Left cardiac atrium (tissue), 4 donors: Measurements from ENCODE around the gene IFT80. TPM values are rescaled to one million over a fixed set of nuclear protein-coding genes. Genes with fewer than 3 reads are reported as not detected.

Experiments
- ATAC-seq, 2 donors: fragments of 200-7000 bp; cut with Tn5 transposase; one replicate each; pipeline ENCODE4 v1.9.1; 2020; ENCODE audit warnings: mild to moderate bottlenecking in 2 of 2, moderate library complexity in 2 of 2
- DNase-seq: peaks from one replicate; pipeline ENCODE4 v3.0.0-alpha.2; 2020
- intact Hi-C, 2 donors: fragments of 100-400 bp; cut with DNase I; formaldehyde crosslinking; loops; one replicate each; pipeline versions ENCODE4 v1.14.1 to v1.15.1; 2022 to 2023
- total RNA-seq, 2 donors: library from RNA; stranded (reverse); fragmentation: NEBNext Ultra II Directional; extraction: Animal tissue kit (Norgen Biotek cat#: 25700); gene quantifications; one replicate each; pipeline ENCODE4 v1.2.1, GENCODE V29; 2021
- donor health status: DM: no; HTN: yes; CAD: no.
- donor health status: DM: no; HTN: yes; CAD: no; lungs with severe emphysema.
- donor health status: DM: yes; HTN: yes; CAD: no.
- donor health status: Dilated cardiomyopathy.

The IFT80 gene
- total RNA-seq, 2 donors from 2014 or later = 11.6 to 13.6 TPM

DNA sequence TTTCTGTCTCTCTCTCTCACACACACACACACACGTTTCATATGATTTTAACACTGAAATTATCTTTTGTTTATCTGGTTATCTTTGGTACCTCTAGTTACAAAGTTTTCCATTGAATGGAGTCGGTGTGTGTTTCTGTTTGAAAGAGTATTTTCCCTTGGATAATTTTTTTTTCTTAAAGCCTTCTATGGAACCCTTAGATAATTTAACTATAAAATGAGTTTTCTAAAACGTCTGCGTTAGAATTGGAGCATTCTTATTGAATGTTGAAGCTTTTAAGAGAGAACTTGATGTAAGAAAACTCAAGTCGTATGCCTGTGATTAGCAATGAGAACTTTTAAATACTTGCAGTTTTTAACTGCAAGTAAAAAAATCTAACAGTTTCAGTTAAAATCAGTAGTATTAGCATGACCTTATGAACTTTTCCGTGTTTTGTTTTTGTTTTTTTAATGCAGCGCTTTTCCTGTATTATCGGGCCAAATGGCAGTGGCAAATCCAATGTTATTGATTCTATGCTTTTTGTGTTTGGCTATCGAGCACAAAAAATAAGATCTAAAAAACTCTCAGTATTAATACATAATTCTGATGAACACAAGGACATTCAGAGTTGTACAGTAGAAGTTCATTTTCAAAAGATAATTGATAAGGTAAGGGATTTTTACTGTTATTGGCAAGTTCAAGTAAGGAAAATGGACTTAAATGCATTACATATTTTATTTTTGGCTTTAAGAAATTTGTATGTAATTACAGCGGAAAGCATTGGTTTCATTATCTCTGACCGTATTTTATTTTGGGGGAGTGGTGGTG, 3.4 kb upstream of the IFT80 start:
- DNase-seq (no peak), ATAC-seq (no peak)
- intact Hi-C loops = loop anchor here in 1 of 2 donors (10.0 kb wide), 1 partner anchor 368 kb away; no protein-coding TSS in a partner anchor

DNA sequence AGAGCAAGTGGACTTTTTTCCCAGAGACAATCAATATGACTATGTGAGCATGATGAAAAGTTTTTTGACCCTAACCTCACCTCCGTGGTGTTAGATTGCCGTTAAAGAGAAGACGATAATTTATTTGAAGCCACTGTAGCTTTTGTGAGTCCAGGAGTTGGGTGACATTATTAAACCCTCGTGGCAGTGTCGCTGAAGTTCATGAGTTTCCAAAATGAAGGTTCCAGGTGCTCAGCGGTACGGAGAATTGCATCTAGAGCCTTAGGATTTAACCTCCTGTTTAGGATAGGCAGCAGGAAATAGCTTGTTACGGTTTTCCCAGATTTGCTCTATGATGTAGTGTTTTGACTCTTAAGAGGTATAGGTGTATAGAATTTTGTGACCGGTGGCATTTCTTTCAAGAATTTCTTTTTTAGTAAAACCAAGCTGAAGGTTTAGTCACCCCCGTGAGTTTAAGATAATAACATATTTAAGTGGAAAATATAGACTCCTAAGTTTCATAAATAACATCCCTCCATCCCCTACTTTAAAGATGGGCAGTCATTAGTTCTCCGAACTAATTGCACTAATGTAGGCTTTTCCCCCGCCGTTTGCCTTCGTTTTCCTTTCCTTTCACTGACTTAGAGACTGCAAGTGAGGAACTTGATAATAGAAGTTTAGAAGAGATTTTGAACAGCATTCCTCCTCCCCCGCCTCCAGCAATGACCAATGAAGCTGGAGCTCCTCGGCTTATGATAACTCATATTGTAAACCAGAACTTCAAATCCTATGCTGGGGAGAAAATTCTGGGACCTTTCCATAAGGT, 2.5 kb upstream of the IFT80 start:
- no peak for ATAC-seq
- intact Hi-C loops = loop anchor here in 1 of 2 donors (10.0 kb wide), 1 partner anchor 367 kb away; no protein-coding TSS in a partner anchor
- DNase-seq = no peak

DNA sequence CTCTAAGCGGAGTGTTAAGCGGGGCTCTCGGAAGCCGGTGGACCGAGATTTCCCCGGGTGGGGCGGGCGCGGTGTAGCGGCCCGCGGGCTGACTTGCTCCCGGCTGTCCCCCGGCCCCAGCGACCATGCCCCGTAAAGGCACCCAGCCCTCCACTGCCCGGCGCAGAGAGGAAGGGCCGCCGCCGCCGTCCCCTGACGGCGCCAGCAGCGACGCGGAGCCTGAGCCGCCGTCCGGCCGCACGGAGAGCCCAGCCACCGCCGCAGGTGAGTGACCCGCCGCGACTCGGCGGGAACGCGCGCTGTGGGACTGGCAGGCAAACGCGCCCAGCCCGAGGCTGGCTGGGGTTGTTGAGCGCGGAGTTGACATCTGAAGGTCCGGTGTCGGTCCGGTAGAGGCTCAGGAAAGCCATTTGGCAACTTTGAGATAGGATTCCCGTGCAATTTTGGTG, 1.7 kb upstream of the IFT80 start:
- DNase-seq = peak; percentile 33
- intact Hi-C loops = loop anchor here in 1 of 2 donors (10.0 kb wide), 1 partner anchor 366 kb away; no protein-coding TSS in a partner anchor
- ATAC-seq = peak; percentile 11 to 13

DNA sequence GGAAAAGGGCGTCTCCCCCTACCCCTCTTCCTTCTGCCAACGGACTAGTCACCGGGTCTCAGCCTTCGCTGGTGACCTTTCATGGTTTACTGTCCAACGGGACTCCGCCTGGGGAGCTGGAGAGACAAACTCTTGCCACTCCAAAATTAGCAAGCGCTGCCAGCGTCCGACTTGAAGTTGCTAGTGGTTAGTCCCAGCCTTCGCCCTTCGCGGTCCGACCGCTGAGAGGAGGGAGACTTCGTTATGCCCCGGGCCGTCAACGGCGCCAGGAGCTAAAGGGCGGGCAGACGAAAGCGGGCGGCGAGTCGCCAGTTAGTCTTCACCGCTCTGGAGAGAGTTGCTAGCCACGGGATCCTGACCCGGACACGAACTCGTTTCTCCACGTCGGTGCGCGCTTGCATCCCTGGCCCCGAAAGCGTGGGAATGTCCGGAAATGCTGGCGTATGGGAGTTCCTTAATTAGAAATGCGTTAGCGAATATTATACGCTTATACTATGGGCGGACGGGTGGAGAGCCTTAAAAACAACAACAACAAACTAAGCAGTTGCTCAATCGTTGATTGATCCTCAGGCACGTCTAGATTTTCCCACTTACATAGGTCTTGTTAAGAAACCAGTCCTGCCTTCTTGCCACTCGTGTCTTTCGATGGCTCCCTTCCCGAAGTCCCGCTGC, 1.1 kb upstream of the IFT80 start:
- intact Hi-C loops = loop anchor here in 1 of 2 donors (10.0 kb wide), 1 partner anchor 365 kb away; no protein-coding TSS in a partner anchor
- DNase-seq = peak; percentile 56
- peak; percentile 7 to 45 for ATAC-seq

DNA sequence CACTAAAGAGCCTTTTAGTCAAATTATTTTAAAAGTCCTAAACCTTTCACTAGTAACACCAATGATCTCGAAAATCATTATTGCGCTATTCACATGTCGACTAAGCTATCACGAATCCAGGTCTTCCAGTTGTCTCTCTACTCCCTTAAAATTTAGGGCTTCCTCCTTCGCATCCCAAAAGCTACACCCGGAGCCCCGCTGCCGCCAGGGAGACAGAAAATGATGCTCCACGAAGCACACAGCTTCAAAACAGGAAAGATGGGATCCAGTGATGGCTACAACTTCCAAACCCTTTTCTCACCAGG, 253 bp downstream of the IFT80 start:
- ATAC-seq (peak; percentile 8 to 10), DNase-seq (no peak)
- intact Hi-C loops = no loop called here

DNA sequence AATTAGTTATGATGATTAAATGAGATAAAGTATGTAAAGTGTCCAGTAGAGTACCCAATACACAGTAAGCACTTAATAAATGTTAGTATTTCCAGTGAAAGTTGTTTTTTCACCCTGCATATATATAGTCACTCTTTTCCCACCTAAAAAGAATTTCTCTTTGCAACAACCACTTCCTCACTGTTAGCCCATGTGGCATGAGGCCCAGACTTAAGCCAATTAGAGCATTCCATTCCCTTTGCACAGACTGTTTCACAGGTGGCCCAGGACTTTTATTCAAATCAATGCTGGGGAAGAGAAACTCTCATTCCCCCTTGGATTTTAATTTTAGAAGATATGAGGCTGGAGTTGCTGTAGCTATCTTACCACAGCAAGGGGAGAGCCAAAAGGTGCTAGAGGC, 3.7 kb downstream of the IFT80 start:
- DNase-seq = no peak
- intact Hi-C loops = no loop called here
- ATAC-seq = no peak

DNA sequence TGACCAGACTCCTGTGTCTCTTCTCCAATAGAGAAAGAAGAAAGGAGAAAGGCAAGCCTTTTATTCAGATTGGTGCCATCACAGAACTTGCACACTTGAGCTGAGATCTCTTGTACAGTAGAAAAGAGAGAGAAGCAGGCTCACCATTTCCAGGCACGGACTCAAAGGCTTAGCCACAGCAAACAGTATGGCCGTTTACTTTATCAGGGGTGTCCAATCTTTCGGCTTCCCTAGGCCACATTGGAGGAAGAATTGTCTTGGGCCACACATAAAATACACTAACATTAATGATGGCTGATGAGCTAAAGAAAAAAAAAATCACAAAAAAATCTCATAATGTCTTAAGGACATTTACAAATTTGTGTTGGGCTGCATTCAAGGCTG, 5.0 kb downstream of the IFT80 start:
- DNase-seq (no peak), ATAC-seq (no peak)
- intact Hi-C loops = no loop called here

DNA sequence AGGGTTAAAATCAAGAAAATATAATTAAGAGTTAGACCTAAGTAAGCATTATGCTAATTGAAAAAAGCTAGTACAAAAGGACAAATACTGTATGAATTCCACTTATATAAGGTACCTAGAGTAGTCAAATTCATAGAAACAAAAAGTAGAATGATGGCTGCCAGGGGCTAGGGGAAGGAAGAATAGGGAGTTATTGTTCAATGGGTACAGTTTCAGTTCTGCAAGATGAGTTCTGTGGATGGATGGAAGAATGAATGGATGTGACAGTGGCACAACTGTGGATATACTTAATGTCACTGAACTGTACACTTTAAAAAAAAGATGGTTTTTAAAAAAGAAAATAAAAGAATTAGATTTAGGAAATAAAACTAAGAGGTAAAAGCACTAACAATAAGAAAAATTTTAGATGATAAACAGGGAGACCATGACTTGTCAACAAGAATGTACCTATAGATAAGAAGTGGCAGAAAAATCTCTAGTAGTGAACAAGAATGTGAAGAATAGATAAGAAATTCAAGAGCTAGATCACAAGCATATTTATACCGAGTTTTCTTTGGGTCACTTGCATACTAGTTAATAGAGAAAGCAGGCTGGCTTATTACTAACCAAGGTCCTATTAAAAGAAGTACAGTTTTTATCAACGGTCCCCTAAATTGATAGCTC, 5.5 kb downstream of the IFT80 start:
- no peak for ATAC-seq
- intact Hi-C loops = no loop called here
- no peak for DNase-seq

DNA sequence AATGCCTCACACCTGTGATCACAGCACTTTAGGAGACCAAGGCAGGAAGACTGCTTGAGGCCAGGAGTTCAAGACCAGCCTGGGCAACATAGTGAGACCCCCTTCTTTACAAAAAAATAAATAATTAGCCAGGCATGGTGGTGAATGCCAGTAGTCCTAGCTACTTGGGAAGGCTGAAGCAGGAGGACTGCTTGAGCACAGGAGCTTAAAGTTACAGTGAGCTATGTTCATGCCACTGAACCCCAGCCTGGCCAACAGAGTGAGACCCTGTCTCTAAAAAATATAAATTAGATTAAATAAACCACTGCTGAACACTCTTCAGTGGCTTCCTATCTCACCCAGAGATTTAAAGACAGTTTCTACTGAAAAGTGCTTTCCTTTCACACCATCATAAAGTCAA, 6.2 kb downstream of the IFT80 start:
- intact Hi-C loops = no loop called here
- ATAC-seq (no peak), DNase-seq (no peak)

DNA sequence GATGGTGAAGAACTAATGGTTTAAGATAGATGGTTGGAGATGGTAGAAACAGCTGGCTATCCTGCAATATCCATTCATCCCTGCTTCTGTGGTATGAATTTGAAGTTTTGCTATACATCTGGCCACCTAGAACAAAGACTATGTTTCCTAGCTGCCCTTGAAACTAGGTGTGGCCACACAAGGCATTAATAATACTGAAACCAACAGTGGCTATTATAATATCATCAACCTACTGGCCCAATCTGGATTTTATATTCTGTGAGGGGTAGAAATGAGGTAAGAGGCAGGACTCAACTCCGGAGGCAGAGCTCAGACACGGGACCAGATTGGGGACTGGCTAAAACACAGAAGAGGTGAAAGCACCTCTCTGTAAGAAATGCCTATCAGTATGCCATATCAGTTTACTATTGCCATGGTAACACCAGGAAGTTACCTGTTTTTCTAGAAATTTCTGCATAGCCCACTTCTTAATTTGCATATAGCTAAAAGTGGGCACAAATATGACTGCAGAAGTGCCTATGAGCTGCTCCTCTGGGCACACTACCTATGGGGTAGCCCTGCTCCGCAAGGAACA, 8.4 kb downstream of the IFT80 start:
- no peak for DNase-seq
- intact Hi-C loops = no loop called here
- ATAC-seq = no peak

DNA sequence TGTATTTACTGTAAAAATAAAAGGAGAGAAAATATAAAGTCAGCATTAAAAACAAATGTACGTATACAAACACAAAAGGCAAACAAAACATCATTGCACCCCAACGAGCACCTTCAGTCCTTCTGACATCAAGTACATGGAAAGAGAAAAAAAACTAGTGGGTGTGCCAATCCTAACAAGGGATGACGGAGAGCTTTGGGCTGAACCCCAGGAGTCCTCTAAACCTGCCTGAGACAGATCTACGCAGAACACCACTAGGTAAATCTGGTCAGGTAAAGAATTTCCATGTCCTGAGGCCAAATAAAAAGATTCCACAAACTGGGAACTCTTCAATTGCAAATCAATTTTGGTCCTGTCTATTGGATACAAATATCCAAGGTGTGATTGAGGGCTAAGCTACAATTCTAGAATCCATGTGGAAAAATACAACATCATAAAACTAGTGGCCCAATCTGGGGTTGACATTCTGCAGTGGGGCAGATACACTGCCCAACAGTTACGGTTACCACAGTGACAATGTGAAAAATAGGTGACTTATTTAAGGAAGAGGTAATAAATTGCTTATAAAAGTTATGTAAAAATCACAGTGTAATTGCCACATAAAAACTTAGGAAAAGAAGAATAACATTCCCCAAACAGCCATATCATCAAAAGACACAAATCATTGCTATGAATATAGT, 14.2 kb downstream of the IFT80 start:
- DNase-seq = no peak
- intact Hi-C loops = no loop called here
- ATAC-seq = no peak

DNA sequence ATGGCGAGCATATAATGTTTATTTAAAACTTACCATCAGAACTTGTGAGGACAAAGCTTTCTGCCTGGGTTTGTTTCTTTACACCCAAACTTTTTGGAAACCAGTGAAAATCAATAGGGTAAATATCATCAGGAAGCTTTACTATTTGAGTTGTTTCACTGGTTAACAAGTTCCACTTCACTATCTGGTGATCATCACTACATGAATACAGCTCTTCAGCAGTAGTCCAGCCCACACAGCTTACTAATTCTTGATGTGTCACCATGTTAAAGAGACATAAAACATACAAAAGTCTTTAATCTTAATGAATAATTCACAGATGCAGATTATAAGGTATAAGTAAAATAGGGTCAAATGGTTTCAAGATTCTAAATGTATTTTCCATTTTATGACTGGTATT, 17.6 kb downstream of the IFT80 start:
- DNase-seq (no peak), ATAC-seq (no peak)
- intact Hi-C loops = no loop called here

DNA sequence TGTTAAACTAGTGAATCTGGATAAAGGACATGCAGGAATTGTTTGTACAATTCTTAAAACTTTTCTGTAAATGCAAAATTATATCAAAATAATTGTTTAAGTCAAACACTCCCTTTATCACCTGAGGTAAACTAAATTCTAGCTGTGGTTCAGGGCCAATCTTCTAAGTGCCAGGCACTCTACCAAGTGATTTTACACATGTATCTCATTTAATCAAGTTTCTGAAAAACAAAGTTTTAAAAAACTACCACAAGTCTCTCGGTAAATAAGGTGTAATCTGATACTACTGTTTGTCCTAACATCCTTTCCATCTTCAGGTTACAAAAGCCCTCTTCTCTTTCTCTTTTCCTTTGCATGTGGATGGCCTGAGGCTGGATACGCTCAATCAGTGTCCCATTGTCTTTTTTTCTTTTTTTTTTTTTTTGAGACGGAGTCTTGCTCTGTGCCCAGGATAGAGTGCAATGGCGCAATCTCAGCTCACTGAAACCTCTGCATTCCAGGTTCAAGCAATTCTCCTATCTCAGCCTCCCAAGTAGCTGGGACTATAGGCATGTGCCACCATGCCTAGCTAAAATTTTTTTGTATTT, 19.3 kb downstream of the IFT80 start:
- intact Hi-C loops = no loop called here
- ATAC-seq (no peak), DNase-seq (no peak)

DNA sequence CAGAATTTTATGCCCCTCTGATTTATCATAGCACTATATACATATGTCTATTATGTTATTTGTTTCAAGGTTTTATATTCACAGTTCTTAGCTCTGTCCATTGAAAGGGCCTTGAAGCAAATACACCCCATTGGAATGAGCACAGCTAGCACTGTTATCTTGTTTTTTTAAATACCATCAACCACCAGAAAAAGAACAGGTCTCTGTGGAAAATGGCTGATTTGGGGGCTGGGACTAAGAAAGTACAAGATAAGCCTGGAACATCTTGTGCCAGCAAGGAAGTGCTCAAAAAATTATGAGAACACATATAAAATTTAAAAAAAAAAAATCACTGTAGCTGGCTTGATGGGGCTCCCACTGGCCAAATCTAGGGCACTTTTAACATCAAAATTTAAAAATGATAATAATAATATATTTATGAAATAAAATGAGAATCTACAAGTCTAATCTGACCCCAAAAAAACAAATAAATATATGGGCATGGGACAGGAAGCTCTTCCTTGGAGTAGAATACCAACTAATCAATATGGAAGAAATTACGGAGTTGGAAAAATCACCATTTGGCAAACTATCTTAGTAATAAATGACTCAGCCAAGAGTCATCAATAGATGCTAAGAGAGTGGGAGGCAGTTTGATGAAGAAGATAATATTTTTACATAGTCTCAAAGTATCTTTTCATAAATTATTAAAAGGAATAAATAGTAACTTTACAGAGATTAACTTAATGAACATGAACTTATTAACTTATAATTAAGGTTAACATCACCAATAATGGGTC, 20.5 kb downstream of the IFT80 start:
- intact Hi-C loops = no loop called here
- DNase-seq (no peak), ATAC-seq (no peak)

DNA sequence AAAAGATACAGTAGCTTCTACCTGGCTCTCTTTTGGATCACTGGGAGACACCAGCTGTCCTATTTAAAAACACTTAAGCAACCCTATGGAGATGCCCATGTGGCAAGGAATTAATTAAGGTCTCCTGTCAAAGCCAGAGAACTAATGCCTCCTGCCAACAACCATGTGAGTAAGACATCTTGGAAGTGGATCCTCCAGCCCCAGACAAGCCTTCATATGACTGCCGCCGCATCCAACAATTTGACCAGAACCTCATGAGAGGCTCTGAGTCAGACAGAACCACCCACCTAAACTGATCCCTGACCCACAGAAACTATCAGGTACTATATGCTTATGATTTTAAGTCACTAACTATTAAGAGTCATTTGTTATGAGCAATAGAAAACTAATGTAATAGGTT, 22.3 kb downstream of the IFT80 start:
- intact Hi-C loops = no loop called here
- ATAC-seq = peak in 1 of 2 donors; percentile 44

DNA sequence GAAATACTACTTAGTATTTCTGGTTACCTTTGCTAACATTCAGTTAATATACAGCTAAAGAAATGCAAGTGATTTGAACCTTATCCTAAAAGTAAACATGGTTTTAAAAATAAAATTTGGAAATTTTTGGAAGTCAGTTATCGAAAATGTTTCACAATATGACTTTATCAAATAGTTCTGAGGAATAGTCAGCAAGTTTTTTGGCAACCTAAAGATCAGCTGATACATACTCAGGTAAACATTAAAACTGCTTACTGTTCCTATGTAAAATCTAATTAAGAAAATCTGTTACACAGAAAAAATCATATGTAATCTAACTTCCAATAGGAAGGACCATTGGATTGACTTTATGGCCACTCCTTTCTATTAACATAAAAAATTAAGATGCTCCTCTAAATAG, 24.1 kb downstream of the IFT80 start:
- DNase-seq (no peak), ATAC-seq (peak in 1 of 2 donors; percentile 18)
- intact Hi-C loops = no loop called here

More for the DNA sequence above, 22.3 kb downstream of the IFT80 start:
- DNase-seq = no peak

DNA sequence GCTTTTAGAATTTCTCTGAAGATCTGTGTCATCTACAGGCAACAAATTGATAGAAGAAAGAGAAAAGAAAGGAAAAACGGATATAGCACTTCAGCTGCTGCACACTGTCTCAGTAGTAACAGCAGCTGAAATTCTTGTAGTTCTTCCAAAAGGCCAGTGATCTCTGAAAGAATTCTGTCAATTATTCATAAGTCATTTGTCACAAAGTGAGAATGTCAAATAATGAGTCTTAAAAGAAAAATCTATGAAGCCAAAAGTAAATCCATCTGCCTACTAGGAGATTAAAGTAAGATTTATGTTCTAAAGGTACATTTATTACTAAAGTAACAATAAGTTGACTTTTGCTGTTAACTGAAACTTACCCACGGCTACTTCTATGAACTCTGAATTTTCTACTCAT, 24.6 kb downstream of the IFT80 start:
- DNase-seq (no peak), ATAC-seq (no peak)
- intact Hi-C loops = no loop called here
